HG02943 (cell line): Measurements from ENCODE around the gene CHCHD1.
"Not testable (repeated sequence)": the region's sequence is repeated elsewhere in the genome, so short reads cannot be mapped to it uniquely, and the experiment has no call there.

Source experiments
- ATAC-seq: cut with Tn5 transposase; IDR thresholded peaks from one replicate; pipeline ENCODE4 v1.9.1; 2021; ENCODE audit warnings: mild to moderate bottlenecking, low read depth, moderate library complexity; ENCODE audit not compliant: unreplicated experiment

The CHCHD1 gene

DNA sequence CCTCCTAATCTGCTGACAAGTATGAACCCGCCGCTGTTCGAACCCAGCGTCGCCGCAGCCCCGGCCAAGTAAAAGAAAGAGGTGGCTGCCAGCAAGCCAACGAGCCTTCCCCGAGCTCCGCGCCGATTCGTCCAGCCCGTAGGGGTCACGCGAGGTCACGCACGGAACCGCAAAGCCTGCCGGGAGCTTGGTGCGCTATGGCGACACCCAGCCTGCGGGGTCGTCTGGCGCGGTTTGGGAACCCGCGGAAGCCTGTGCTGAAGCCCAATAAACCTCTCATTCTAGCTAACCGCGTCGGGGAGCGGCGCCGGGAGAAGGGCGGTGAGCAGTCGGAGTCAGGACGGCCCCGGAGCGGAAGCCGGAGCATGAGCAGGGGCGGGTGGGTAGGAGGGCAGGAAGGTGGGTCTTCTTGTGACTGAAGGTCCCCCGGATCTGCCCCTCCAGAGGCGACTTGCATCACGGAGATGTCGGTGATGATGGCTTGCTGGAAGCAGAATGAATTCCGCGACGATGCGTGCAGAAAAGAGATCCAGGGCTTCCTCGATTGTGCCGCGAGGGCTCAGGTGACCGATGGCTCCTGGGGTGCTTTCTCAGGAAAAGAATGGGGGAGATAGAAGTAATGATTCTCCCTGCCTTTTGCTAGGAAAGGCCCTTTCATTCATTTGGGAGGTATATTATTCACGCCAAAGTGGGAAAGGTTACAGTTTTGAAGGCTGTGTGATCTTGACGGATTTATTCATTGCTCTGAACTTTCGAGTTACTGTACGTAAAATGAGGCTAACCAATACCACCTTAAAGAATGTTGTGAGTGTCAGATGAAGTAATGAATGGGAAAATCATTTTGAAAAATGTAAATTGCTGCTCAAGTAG, at the start of gene CHCHD1:
TSS of gene CHCHD1 (plus strand) at position 170 of the 870 bp plus-strand sequence. CDS start at position 198, 28 bp downstream.
- peak; percentile 45 for ATAC-seq

DNA sequence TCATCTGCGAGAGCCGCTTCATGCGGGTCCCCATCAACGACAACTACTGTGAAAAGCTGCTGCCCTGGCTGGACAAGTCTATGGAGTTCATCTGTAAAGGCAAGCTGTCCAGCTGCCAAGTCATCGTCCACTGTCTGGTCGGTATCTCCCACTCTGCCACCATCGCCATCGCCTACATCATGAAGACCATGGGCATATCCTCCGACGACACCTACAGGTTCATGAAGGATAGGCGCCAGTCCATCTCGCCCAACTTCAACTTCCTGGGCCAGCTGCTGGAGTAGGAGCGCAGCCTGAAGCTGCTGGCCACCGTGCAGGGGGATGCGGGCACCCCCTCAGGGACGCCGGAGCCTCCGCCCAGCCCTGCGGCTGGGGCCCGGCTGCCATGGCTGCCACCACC, 49.4 kb upstream of the CHCHD1 start:
- no peak for ATAC-seq

DNA sequence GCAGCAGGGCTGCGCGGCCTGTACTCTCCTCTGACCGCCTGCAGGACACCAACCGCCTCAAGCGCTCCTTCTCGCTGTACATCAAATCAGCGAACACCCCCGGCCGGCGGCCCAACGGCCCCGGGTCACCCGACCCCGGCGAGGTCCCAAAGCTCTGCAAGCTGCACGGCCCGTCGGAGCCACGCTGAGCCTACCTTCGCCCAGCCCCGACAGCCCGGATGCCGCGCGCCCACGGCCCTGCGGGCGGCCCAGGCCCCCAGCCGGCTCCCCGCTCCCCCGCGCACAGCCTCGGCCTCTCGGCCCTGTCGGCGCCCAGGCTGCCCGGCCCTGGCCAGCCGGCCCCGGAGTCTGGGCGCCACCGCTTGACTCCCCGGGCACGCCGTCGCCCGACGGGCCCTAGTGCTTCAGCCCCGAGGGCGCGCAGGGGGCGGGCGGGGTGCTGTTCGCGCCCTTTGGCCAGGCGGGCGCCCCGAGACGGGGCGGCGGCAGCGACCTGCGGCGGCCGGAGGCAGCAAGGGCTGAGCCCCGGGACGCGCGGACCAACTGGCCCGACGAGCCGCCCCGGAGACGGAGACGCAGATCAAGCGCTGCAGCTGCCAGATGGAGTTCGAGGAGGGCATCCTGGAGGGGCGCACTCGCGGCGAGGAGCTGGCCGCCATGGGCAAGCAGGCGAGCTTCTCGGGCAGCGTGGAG, 48.8 kb upstream of the CHCHD1 start:
- ATAC-seq, result no peak

DNA sequence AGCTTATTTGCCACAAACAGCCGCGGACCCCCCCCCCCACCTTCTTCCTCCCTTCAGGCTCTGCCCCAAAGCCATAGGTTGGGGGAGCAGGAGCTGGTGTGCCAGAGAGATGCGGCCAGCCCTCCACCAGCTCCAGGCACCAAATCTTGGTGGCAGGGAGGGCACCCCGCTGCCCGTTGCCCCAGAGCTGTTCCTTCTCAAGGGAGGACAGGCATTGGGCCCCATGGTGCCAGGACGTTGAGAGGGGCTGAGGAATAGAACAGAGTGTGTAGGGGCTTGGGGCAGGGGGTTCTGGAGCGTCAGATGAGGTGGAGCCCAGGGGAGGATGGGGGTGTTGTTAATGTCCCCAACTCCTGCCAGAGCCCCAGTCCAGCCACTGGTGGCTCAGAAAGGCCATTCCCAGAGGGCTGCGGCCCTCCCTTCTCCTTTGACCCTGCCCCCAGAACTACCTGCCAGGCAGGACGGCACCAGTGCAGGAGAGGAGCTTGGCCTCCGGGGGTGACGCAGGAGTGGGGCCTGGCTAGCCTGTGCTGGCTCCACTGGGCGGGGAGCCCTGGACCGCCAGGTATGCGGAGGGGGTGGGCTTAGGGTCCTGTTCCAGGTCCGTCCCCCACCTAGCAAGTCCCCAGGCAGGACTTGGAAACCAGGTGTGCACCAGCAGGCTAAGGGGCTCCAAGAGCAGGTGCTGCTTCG, 47.7 kb upstream of the CHCHD1 start:
- no peak for ATAC-seq

DNA sequence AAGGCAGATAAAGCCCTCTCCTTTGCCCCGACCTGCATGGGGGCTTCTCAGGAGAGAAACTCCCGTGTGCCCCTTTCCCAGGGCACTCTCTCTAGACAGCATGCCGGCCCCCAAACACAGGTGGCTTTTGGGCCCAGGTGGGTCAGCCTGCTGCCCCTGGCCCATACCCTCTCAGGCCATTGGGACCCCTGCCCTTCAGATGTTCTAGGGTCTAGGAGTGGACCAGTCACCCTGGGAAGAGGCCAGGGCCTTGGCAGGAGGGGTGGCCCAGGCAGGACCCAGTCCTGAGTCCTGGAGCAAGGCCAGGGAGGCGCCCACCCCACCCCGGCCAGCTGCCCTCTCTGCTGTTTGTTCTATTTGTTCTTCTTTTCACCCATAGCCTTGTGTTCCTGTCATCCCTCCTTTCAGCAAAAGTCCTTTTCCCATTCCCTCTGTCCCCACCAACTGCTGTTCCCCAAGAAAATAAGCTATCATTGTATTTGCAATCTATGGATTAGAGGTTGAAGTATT, 47.0 kb upstream of the CHCHD1 start:
- no peak for ATAC-seq

DNA sequence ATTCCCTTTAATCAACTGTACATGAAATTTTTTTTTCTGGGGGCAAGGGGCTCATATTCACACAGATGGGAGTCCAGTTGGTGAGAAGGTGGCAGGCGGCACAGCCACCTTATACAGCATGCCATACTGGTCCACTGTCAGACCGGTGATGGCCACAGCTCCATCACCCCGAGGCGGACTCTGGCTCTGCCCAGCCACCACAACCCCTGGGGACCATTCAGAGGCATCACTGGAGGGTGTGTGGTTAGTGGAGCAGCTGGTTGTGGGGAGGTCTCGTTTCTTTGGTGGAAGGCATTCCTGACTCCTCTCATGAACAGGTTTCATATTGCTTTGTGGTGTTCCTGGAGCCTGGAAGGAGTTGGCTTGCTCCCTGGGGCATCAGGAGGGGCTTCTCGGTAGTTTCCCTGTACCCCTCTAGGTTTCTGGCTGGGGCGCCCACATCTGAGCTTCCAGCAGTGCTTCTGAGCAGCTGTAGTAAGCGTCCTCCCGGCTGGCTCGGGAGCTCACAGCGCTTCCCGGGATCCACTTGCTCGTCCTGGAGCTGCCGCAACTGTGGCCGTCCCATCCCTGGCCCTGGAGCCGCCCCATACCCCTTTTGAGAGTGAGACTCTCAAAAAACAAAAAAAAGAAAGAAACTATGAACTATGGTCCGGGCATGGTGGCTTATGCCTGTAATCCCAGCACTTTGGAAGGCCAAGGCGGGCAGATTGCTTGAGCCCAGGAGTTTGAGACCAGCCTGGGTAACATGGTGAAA, 41.2 kb upstream of the CHCHD1 start:
- not testable (repeated sequence) for ATAC-seq

DNA sequence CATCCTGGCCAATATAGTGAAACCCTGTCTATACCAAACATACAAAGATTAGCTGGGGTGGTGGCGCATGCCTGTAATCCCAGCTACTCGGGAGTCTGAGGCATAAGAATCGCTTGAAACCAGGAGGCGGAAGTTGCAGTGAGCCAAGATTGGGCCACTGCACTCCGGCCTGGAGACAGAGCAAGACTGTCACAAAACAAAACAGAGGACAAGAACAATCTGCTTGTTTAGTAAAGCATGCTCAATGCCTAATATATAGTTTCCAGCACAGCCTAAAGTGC, 39.5 kb upstream of the CHCHD1 start:
- ATAC-seq, result no peak

DNA sequence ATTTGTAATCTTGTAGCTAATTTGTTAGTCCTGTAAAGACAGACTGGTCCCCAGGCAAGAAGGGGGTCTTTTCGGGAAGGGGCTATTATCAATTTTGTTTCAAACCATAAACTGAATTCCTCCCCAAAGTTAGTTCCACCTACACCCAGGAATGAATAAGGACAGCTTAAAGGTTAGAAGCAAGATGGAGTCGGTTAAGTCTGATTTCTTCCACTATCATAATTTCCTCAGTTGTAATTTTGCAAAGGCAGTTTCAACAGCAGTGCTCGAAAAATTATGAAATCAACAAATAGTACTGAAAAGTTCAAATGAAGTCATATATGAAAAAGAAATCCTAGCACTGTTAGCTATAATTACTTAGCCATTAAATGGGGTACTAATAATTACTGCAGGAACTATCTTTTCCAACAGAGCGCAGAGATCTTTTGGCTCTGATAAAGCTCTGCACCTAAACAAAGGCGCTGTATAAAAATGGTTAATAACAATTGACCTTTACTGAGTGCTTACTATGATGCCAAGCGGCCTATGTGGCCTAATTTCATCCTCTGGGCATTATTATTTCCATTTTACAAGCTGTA, 38.4 kb upstream of the CHCHD1 start:
- ATAC-seq, result no peak

DNA sequence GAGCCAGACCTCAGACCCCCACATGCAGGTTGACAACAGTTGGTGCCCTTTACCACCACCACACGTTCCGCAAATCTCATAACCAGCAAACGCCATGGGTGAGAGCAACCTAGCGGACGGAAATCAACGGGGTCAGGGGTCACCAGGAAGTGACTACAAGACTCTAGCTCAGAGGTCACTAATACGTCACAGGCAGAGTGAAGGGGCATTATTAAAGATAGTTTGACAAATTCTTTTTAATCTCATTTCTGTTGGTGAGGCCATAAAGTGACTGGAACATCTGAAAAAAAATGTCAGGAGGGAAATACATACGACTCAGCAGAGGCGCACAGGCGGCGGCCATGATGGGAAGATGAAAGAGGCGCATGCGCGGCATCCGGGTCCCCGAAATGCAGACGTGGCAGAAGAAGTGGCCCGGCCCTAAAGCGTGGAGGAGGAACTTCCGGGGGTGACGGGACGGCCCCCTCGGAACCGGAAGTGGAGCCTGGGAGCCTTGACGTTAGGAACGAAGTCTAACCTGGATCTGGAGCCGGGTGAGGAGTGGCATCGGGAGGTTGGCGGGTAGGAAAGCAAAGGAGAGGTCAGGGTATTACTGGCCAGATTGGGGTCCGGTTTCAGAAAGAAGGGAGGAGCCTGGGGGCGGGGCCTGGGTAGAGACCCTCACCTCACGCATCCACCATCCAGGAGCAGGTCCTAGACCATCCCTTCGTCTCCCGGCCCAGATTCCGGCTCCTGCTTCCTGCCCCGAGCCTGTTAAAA, 37.8 kb upstream of the CHCHD1 start, which contains the start of gene SEC24C:
TSS of gene SEC24C (plus strand) at position 468 of the 759 bp plus-strand sequence. CDS start 2,461 bp downstream, outside the sequence.
- peak; percentile 84 for ATAC-seq

DNA sequence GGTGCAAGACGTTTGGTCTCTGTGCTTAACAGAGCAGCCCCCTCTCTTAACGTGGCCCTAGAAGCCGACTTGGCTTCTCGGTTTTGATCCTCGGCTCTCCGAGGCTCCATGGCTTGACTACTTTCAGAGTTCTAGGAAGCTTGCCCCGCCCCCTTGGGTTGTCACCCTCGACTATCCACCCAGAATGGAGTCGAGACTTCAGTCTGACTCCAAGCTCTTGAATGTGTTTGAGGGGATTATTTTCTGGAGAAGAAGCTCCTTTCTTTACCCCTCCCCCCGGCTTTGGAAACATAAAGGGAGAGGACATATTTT, 37.2 kb upstream of the CHCHD1 start:
- ATAC-seq, result peak; percentile 24

DNA sequence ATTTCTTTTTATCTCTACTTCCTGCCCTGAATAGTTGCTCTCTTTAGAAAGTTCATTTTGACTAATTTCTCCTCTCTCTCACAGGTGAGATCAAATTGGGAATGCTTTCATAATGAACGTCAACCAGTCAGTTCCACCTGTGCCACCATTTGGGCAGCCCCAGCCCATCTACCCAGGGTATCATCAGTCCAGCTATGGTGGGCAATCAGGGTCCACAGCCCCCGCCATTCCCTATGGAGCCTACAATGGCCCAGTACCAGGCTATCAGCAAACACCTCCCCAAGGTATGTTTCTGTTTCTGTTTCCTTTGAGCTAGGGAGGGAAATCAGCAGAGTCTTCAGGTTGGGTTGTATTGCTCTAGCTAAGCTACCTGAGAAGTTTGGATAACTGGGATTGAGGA, 35.1 kb upstream of the CHCHD1 start:
- no peak for ATAC-seq

DNA sequence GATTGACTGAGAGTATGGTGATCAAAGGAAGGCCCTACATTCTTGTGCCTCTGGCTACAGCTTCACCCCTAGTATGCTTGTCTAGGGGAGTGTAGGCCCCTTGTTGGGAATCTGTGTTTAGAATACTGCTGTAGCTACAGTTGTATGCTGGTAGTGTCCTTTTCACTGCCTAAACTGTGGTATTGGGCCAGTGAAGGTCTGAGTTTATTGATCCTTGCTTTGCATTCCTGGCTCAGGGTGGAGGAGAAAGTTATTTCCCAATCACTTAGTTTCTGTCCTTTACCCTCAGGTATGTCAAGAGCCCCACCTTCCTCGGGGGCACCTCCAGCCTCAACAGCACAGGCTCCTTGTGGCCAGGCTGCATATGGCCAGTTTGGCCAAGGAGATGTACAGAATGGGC, 31.0 kb upstream of the CHCHD1 start:
- ATAC-seq, result no peak

DNA sequence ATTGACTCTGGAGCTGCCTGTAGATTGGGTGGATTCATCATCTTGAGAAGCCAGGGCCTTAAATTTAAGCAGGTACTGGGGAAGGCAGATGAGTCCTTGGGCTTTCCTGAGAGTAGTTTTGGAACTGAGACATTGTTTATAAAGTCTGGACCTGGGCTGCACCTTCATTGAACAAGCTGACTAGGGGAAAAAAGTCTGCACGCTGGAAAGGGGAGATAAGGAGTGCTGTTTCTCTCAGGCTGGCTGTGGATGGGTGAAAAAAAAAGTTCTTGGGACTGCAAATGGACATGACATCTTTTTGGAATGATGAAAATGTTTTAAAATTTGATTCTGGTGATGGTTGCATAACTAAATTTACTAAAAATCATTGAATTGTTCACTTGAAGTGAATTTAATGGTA, 25.7 kb upstream of the CHCHD1 start:
- ATAC-seq, result no peak

DNA sequence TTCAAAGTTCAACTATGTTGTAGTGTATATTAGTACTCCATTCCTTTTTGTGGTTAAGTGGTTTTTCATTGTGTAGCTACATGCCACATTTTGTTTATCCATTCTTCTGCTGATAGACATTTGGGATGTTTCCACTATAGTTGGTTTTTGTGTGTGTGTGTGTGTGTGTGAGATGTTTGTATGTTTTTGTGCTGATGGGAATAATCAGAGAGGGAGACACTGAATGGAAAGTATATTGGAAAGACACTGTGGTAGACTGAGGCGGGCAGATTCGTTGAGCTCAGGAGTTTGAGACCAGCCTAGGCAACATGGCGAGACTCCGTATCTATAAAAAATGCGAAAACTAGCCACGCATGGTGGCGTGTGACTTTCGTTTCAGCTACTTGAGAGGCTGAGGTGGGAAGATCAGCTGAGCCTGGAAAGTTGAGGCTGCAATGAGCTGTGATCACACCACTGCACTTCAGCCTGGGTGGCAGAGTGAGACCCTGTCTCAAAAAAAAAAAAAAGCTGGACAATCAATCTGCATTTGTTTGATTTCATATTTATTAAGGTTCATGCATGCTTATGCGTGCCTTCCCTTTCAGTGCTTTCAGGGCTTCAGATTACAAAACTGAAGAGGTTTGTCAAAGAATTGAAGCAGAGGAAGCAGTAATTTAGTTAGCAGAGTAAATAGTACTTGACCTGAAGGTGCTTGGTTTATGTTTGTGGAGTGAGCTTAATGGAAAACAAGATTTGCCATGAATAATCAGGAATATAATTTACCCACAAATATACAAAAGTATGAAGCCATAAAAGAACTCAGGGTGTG, 22.9 kb upstream of the CHCHD1 start:
- no peak for ATAC-seq

DNA sequence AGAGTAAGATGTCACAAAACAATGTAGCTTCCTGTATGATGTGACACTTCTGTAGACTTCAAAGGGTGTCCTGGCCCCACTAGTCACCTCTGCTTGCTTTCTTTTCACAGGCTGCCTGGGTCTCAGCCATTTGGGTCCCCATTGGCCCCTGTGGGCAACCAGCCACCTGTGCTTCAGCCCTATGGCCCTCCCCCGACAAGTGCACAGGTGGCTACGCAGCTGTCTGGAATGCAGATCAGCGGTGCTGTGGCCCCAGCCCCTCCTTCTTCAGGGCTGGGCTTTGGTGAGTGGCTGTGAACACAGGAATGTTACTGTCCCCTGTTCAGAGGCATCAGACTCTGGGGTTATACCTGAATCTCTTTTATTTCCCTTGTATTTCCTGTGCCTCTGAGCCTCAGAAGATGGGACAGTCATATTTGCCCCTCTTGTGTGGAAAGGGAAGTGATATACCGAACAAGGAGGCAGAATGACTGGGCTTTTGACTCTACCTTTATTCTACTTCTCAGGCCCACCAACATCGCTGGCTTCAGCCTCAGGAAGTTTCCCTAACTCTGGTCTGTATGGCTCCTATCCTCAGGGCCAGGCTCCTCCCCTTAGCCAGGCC, 22.2 kb upstream of the CHCHD1 start:
- no peak for ATAC-seq

DNA sequence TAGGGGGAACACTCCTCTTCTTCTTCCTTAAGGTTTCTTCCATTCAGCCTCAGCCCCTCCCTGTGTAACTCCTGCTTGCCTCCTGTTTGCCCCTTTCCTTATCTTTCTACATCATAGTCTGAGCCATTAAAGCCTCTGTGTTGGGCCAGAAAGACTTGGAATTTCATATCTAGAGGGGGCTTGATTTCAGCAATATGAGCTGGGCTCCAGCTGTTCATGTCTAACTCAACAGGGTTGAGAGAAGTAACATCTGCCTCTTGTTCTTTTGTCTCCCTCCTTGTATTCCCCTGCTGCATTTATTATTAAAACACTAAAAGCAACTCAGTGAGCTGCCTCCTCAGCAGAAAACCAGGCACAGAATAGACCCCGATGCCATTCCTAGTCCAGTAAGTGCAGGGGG, 20.1 kb upstream of the CHCHD1 start:
- no peak for ATAC-seq

DNA sequence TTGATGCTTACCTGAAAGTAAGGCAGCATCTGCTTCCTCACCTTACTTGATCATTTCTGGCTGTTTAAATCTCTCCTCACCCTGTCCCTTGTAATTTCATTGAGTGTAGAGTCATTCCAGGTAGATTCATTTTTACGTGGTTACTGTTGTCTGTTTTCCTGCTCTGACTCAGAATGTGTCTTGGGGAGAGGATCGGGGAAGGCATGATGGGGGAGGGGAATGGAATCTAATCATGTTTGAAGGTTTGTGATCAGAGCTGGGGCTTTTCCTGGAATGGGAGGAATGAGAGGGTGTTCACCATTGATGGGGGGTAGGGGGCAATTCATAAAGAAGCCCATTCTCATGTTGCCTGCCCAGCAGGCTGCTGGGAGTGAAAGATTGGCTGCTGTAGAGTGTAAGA, 18.9 kb upstream of the CHCHD1 start:
- ATAC-seq, result no peak

DNA sequence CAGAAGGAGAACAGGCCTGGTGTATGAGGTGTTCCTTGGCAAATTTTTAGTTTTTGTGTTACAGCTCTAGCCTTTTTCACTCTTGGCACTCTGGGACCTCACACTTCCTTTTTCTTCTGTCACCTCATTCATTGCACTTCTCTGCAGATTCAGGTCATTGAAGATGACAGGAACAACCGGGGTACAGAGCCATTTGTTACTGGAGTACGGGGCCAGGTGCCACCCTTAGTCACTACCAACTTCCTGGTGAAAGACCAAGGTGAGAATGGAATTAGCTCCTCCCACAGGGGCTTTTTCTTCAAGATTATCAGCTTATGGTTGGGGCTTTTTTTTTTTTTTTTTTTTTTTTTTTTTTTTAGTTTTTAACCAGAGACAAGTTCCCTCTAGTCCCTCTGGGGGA, 18.5 kb upstream of the CHCHD1 start:
- no peak for ATAC-seq
